Stimulated activated CD8-positive, alpha-beta memory T cell treated with anti-CD3 and anti-CD28 coated beads, Interleukin-15, amount 100 ng/mL, for 24 hours (primary cell): Measurements from ENCODE around the gene TBC1D22A.
"Not testable (repeated sequence)": the region's sequence is repeated elsewhere in the genome, so short reads cannot be mapped to it uniquely, and the experiment has no call there.

Experiments
- DNase-seq: peaks from one replicate; pipeline ENCODE4 v3.0.0-alpha.2; 2020; ENCODE audit warnings: low read depth

The TBC1D22A gene

DNA sequence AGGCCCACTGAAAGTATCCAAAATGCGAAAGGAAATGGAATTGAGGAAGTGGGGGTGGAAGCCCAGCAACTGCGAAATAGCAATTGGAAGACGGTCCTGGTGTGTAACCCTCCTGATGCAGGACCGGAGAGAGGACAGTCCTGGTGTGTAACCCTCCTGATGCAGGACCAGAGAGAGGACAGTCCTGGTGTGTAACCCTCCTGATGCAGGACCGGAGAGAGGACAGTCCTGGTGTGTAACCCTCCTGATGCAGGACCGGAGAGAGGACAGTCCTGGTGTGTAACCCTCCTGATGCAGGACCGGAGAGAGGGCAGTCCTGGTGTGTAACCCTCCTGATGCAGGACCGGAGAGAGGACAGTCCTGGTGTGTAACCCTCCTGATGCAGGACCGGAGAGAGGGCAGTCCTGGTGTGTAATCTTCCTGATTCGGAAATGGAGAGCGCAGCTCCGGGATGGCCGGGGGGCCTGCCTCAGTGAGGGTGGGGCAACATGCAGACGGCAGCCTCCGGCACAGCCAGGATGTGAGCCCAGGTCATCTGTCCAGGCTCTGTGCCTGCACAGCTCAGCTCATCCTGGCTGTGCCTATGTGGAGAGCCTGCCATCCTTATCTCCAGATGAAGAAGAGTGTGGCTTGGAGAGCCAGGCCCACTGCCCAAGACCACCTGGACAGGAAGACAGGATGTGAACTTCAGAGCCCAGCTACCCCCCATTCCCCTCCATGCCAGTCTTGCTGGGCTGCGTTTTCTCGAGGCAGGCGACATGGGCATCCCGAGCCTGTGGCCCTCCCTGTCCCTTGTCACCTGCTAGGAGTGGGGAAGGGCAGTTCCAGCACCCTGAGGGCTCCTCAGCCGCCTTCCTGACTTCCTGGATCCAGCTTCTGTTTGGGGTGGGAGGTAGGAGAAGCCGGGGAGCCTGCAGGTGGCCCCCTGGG is 408.3 kb downstream of the TBC1D22A start:
- not testable (repeated sequence) for DNase-seq

- no peak for DNase-seq
These were observed 409.2 kb downstream of the TBC1D22A start for GRCh38 chr22:47171441-47172221.

DNA sequence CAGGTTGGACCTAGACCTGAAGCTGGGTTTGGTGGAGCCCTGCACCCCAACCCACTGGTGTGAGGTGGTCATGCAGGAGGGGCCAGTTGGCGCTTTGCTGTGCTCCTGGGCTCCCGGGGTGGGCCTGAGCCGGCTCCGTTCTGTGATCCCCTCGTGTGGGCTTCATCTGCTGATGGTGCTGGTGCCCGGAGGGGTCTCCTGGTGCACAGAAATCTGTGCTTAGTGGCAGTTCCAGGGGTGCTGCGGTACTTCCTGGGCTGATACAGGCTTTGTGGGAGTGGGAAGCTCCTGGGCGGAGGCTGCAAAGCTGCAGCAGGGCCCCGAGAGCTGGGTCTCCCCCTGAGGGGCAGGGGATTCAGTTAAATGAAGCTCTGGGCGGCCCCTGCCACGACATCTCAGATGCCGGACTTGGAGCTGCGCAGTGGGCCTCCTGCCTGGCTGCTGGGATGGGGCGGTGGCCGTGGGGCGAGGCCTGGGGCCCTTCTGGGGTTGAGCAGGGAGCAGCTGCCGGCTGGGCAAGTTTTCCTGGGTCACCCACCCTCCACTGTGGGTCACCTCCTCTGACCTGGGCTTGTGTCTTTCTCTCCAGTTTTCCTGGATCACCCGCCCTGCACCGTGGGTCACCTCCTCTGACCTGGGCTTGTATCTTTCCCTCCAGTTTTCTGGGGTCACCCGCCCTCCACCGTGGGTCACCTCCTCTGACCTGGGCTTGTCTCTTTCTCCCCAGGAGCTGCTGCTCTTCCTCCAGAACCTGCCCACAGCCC is 410.5 kb downstream of the TBC1D22A start:
- DNase-seq: no peak

GRCh38 chr22:47173535-47174021 is 411.1 kb downstream of the TBC1D22A start:
- no peak for DNase-seq

DNA sequence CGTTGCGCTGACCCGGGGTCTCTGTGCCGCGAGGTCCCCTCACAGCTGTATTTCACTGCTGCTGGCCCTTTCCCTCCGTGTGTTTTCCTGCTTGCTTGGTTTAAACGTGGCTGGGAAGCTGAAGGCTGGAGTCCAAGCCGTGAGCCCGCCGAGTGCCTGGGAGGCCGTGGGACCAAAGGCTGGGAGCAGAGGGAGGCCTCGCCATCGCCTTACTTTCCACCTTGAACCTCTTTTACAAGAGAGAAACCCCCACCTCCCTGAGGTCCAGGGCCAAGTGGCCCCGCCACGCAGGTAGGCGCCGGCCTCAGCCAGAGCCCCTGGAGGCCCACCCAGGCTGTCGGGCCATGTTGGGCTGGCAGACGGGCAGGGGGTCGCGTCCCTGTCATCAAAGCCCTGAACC is 411.6 kb downstream of the TBC1D22A start:
- no peak for DNase-seq

DNA sequence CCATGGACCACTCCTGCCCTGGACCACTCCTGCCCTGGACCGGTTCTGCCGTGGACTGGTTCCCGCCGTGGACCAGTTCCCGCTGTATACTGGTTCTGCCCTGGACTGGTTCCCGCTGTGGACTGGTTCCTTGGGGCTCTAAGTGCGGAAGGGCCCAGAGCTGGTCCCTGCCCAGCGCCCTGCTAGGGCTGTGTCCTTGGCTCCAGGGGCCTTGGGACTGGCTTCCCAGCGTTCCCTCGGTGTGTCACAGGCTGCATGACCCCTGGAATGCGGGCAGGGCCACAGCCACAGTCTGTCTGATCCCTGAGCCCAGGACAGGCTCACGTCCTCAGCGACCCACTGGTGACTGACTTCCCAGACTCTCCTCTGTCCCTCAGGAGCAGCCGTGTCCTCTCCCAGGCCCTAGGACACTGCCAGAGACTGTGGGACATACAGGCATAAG is 412.2 kb downstream of the TBC1D22A start:
- DNase-seq: no peak

- no peak for DNase-seq
These were observed 412.9 kb downstream of the TBC1D22A start for GRCh38 chr22:47175151-47176025.

DNA sequence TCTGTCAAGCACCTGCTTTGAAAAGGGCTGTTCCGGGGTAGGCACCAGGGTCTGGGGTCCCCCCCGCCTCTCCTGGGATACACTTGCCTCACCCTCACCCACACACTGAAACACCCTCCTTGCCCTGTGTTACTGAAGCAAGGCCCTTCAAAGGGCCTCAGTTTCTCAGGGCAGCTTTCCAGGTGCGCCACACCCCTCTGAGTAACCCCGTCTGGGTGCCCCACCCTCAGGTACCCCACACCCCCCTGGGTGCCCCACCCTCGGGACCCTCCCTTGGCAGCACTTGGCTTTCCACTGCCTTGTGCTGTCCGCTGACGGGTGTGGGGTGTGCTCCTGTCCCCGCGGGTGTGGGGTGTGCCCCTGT is 413.6 kb downstream of the TBC1D22A start:
- DNase-seq: no peak

DNA sequence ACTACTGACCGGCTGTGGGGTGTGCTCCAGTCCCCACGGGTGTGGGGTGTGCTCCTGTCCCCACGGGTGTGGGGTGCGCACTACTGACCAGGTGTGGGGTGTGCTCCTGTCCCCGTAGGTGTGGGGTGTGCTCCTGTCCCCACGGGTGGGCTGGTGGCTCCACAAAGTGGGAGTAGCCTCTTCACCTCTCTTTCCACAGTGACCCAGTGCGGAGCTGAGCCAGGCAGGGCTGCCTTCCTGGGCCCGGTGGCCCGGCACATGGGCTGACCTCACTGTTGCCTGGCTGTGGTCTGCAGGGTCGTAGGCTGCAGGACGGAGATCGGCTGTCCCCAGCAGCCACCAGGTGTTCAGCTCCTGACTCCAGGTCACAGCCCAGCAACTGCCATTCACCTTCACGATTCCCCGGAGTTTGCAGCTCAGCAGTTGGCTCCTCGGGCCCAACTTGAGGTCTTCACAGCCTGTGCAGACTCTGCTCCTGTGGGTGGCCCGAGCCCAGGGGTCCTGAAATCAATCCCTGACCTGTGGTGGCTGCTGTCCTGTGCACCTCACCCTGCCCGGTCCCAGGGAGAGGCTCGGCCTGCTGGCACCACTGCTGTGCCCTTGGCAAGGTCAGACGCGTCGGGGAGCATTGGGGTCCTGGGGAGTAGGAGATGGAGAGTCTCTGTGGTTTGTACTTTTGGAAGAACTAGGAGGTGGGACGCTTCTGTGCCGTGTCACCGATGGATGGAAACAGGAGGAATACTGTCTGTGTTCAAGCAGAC is 414.3 kb downstream of the TBC1D22A start:
- DNase-seq: no peak

GRCh38 chr22:47177334-47177815 is 414.9 kb downstream of the TBC1D22A start:
- no peak for DNase-seq

DNA sequence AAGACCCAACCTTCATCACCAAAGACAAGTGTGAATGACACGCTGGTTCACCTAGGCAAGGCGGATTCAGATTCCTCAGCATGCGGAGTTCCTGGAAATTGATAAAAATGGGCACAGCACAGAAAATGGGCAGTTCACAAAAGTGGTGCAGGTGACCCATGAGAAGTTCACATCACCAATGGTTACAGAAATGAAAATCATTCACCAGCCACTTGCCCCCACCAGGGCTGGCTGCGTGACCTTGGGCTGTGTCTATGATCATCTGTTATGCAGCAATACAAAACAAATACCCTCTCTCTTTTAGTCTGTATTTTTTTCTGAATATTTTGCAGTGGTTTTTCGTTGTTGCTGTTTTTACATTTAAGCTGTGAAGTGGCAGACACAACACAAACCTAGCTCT is 415.9 kb downstream of the TBC1D22A start:
- no peak for DNase-seq

DNA sequence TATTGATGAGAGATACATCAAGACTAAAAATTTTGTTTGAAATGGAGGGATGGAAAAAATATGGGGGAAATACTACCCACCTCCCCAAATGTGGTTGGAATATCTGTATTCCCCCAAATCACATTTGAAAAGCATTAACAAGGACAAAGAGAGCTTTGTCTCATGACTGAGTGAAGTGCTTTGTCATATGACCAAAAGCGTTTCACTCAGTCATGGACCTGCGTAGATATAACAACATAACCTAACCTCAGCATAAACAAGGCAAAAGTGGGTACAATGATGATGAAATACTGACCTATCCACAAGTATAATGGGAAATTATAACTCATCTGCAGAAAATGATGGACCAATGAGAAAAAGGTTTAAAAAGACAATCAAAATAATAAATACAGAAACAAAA is 418.3 kb downstream of the TBC1D22A start:
- DNase-seq: no peak

- no peak for DNase-seq
These were observed 424.9 kb downstream of the TBC1D22A start for GRCh38 chr22:47187176-47187957.

DNA sequence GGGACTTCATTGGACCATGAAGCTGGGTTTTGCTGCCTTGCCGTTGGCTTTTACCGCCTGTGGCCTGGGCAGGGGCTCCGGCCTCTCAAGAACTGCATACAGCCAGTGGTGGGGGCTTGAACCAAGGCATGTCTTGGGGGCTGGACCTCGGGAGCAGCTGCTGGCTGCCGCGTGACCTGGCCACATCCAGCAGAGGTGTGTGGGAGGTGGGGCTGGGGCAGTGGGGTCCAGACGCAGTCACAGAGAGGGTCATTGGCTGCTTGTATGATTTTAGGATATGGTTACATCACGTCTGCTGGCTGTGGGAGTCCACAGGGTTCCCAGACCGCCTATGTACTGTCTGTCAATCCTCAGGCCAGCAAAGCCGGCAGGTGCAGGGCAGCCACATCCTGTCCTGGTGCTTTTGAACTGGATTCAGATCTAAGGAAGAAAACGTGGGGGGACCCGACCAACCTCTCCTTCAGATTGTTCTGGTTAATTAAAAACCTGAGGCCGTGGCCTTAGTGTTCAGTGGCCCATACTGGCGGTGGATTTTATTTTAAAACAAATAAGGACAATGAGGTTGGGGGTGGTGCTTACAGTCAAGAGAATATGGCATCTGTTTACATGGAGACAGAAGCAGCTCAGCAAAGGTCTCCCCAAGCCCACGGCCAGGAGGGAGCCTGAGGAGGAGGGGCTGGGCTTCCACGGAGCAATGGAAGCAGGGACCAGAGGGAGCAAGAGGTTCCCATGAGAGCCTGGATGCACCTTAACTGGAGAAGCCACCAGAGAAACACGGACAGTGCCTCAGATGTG is 426.0 kb downstream of the TBC1D22A start:
- DNase-seq: no peak

DNA sequence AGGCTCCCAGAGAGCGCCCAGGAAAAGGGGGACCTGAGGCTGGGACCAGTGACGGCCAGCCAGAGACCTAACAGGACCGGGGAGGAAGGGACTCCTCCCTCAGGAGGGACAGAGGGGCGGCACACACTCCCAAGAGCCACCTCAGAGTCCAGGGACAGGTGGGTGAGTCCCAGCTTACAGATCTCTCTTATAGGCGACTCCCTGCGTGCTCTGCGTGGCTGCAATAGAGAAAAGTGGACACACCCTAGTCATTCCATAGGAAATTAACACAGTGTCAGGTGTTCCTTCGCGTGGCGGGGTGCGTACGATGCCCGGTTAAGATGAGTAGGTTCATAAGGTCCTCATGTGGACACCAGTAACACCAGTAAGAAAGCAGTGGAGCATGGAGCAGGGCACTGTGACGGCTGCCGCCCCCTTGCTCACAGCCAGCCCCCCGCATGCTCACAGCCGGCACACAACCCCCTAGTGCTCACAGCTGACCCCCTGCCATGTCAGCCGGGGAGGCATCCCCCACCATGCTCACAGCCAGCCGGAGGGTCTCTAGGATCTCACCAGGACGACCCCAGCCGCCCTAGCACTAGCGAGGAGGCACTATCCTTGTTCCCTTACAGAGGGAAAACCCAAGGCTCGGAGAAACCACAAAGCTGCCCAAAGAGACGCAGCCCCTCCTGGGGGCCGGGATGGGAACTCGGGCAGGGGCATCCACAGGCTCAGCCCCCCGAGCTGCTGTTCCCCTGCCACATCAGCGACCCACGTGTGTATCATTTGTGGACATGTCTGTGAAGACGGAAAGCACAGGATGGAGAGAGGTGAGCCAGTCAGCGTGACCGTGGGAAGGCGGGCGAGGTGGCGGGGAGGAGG is 426.8 kb downstream of the TBC1D22A start:
- DNase-seq: no peak

DNA sequence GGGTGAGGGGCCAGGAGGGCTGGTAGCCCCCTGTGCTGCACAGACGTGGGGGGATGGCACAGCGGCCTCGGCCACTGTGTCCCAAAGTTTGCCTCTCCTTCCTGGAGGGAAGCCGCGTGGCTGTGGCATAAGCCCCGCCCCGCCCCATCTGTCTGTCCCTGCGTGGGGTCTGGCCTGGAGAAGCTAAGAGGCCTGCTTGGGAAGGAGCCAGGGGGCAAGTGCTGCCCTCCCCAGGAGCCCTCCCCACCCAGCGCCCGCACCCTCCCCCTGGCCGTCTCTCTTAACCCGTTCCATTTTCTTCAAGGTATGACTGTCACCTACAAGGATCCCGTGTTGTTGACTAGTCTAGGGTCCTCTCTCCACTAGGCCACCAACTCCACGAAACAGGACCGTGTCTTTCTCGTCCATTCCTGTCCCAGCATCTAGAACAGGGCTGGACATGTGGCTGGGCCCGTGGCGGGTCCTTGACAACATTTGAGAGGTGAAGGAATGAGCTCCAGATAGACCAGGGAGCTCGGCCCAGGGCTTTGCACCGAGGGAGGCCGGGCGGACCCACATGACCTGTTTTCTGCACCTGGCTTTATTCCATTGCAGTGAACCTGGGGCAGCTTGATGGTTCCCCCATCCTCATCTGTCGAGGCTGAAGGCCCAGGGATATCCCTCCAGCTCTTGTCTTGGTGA is 428.0 kb downstream of the TBC1D22A start:
- no peak for DNase-seq
